Sigmoid colon (tissue), 7 donors: ENCODE measurements around the gene SPG7. TPM values are rescaled to one million over a fixed set of nuclear protein-coding genes. Genes with fewer than 3 reads are reported as not detected.

Source experiments
- DNase-seq: peaks from one replicate; pipeline ENCODE4 v3.0.0-alpha.2; 2019
- H3K27ac ChIP-seq, 4 donors: fragments of 200-600 bp; sonication (generic); one replicate each; pipeline ENCODE4 v1.5.1; 2016 to 2019; ENCODE audit warnings: mild to moderate bottlenecking in 1 of 4
- H3K27me3 ChIP-seq, 3 donors: fragments of 200-600 bp; sonication (generic); one replicate each; pipeline ENCODE4 v1.5.1; 2019; ENCODE audit warnings: mild to moderate bottlenecking in 1 of 3
- H3K36me3 ChIP-seq, 4 donors: fragments of 200-600 bp; sonication (generic); one replicate each; pipeline ENCODE4 v1.5.1; 2016 to 2019
- H3K4me1 ChIP-seq, 4 donors: fragments of 200-600 bp; sonication (generic); one replicate each; pipeline ENCODE4 v1.5.1; 2017 to 2019
- H3K4me3 ChIP-seq, 4 donors: fragments of 200-600 bp; sonication (generic); one replicate each; pipeline ENCODE4 v1.5.1; 2017 to 2019; ENCODE audit warnings: mild to moderate bottlenecking in 2 of 4, moderate library complexity in 1 of 4
- H3K9me3 ChIP-seq, 4 donors: fragments of 200-600 bp in 3 of 4; sonication (generic) in 3 of 4; one replicate each; pipeline versions ENCODE4 v1.5.1 to v1.6.1; 2013 to 2019
- EP300 ChIP-seq, 4 donors: sonication (generic); formaldehyde crosslinking; IDR thresholded peaks; one replicate each; pipeline ENCODE4 v1.6.1; 2017; ENCODE audit warnings: antibody characterized with exemption in 4 of 4
- POLR2A ChIP-seq, 2 donors: fragments of 450-650 bp; IDR thresholded peaks; one replicate each; pipeline ENCODE4 v1.6.1; 2016; ENCODE audit warnings: antibody characterized with exemption in 2 of 2, mild to moderate bottlenecking in 2 of 2, moderate library complexity in 2 of 2
- POLR2AphosphoS5 ChIP-seq, 4 donors: sonication (generic); formaldehyde crosslinking; IDR thresholded peaks; one replicate each; pipeline ENCODE4 v1.6.1; 2017; ENCODE audit warnings: antibody characterized with exemption in 4 of 4
- WGBS, 2 donors: extraction: QIAGEN DNeasy Blood & Tissue Kit; methylation state at CpG; one replicate each; pipeline ENCODE4 v1.1.7; 2013; 5-methylcytosine and 5-hydroxymethylcytosine counted together
- intact Hi-C: fragments of 100-400 bp; cut with DNase I; formaldehyde crosslinking; loops from one replicate; pipeline ENCODE4 v1.15.1; 2023
- polyA plus RNA-seq, 3 donors: library from polyadenylated mRNA; stranded (reverse); fragments of 200-250 nt; gene quantifications; one replicate each; pipeline ENCODE4 v1.2.3, GENCODE V29; 2013
- total RNA-seq, 4 donors: library from RNA; depleted of rRNA; stranded (reverse); fragments of >200 nt; gene quantifications; one replicate each; pipeline ENCODE4 v1.1.0, GENCODE V29; 2016
- TF ChIP-seq, protein P1 (sequence below), 4 experiments: fragments of 450-650 bp in 3 of 4; fragments of 200-600 bp in 1 of 4; IDR thresholded peaks; one replicate each; pipeline ENCODE4 v1.5.1; 2016 to 2019; ENCODE audit warnings: antibody characterized with exemption in 4 of 4, mild to moderate bottlenecking in 3 of 4, moderate library complexity in 2 of 4
- donor health status: healthy with polysubstance abuse.
- donor health status: Bipolar disorder and iron deficiency.
- donor health status: healthy.

SPG7 gene
- total and polyA plus RNA-seq, 7 donors, result 27.7 to 211 (median 75.3) TPM

GRCh38 chr16:89561142-89561883 lies 53.1 kb downstream of the SPG7 start:
- H3K9me3 ChIP-seq, result no peaks in the 10 kb centered on the region
- H3K27ac ChIP-seq, result peak overlapping the region; percentile 96 to 99 (median 98)
- peaks cover 0 to 52% (median 41%) of the 10 kb centered on the region in 4 donors for H3K4me1 ChIP-seq
- peaks cover 22 to 49% (median 29%) of the 10 kb centered on the region in 4 donors for H3K36me3 ChIP-seq
- DNase-seq, result no peak
- H3K4me3 ChIP-seq, result peak overlapping the region; percentile 75 to 88 (median 81)
- TF ChIP-seq POLR2A (IDR thresholded peaks at IDR 0.05), result no peak
- TF ChIP-seq POLR2AphosphoS5 (IDR thresholded peaks at IDR 0.05), result no peak
- TF ChIP-seq, protein P1, sequence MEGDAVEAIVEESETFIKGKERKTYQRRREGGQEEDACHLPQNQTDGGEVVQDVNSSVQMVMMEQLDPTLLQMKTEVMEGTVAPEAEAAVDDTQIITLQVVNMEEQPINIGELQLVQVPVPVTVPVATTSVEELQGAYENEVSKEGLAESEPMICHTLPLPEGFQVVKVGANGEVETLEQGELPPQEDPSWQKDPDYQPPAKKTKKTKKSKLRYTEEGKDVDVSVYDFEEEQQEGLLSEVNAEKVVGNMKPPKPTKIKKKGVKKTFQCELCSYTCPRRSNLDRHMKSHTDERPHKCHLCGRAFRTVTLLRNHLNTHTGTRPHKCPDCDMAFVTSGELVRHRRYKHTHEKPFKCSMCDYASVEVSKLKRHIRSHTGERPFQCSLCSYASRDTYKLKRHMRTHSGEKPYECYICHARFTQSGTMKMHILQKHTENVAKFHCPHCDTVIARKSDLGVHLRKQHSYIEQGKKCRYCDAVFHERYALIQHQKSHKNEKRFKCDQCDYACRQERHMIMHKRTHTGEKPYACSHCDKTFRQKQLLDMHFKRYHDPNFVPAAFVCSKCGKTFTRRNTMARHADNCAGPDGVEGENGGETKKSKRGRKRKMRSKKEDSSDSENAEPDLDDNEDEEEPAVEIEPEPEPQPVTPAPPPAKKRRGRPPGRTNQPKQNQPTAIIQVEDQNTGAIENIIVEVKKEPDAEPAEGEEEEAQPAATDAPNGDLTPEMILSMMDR (IDR thresholded peaks at IDR 0.05), result no peak
- TF ChIP-seq EP300 (IDR thresholded peaks at IDR 0.05), result no peak
- WGBS, 2 donors, result 2 to 4% methylated on average over 58 of the region's 58 CpGs
- H3K27me3 ChIP-seq, result no peaks in the 10 kb centered on the region
- intact Hi-C loops, result loop anchor here (2.0 to 5.0 kb wide), 3 partner anchors 69 to 321 kb away; partner anchors contain the start of genes ANKRD11, CHMP1A and SPATA33

- 17 to 53% methylated on average over 23 of the region's 23 CpGs for WGBS, 2 donors
- no peaks in the 10 kb centered on the region for H3K9me3 ChIP-seq
- intact Hi-C loops, result loop anchor here (2.0 to 5.0 kb wide), 3 partner anchors 70 to 321 kb away; partner anchors contain the start of genes ANKRD11, CHMP1A and SPATA33
- peaks cover 16 to 43% (median 28%) of the 10 kb centered on the region in 4 donors for H3K36me3 ChIP-seq
- H3K4me1 ChIP-seq, result peaks cover 0 to 53% (median 41%) of the 10 kb centered on the region in 4 donors
- peak overlapping the region in 3 of 4 donors; percentile 75 to 88 (median 85) for H3K4me3 ChIP-seq
- peak overlapping the region in 3 of 4 donors; percentile 97 to 99 (median 99) for H3K27ac ChIP-seq
- TF ChIP-seq, protein P1 (IDR thresholded peaks at IDR 0.05), result no peak
- TF ChIP-seq POLR2A (IDR thresholded peaks at IDR 0.05) (no peak), POLR2AphosphoS5 (IDR thresholded peaks at IDR 0.05) (no peak), EP300 (IDR thresholded peaks at IDR 0.05) (no peak)
- no peaks in the 10 kb centered on the region for H3K27me3 ChIP-seq
- DNase-seq, result no peak
These were observed 53.8 kb downstream of the SPG7 start for GRCh38 chr16:89561884-89562599.

GRCh38 chr16:89562939-89563338 lies 54.7 kb downstream of the SPG7 start:
- peaks cover 0 to 53% (median 41%) of the 10 kb centered on the region in 4 donors for H3K4me1 ChIP-seq
- no peak overlapping the region for H3K4me3 ChIP-seq
- no peaks in the 10 kb centered on the region for H3K9me3 ChIP-seq
- TF ChIP-seq POLR2A (IDR thresholded peaks at IDR 0.05) (no peak), POLR2AphosphoS5 (IDR thresholded peaks at IDR 0.05) (no peak), EP300 (IDR thresholded peaks at IDR 0.05) (no peak)
- TF ChIP-seq, protein P1 (IDR thresholded peaks at IDR 0.05), result no peak
- intact Hi-C loops, result loop anchor here (5.0 kb wide), 1 partner anchor 71 kb away; the partner anchor contains the start of gene ANKRD11
- no peaks in the 10 kb centered on the region for H3K27me3 ChIP-seq
- WGBS, 2 donors, result 44 to 80% methylated on average over 12 of the region's 12 CpGs
- H3K27ac ChIP-seq, result no peak overlapping the region
- peaks cover 16 to 39% (median 28%) of the 10 kb centered on the region in 4 donors for H3K36me3 ChIP-seq
- no peak for DNase-seq

DNA sequence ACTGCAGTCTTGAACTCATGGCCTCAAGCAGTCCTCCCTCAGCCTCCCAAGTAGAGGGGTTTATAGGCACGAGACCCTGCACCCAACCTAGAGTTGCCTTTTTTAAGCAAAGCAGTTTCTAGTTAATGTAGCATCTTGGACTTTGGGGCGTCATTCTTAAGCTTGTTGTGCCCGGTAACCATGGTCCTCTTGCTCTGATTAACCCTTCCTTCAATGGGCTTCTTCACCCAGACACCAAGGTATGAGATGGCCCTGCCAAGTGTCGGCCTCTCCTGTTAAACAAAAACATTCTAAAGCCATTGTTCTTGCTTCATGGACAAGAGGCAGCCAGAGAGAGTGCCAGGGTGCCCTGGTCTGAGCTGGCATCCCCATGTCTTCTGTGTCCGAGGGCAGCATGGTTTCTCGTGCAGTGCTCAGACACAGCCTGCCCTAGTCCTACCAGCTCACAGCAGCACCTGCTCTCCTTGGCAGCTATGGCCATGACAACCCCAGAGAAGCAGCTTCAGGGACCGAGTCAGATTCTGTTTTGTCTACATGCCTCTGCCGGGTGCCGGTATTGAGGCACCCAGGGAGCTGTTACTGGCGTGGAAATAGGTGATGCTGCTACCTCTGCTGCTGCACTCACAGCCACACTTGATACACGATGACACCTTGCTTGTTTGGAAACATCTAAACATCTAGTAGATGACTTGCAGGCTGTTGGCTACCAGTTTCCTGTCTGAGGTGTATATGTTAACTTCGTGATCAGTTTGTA lies 55.6 kb downstream of the SPG7 start:
- H3K27ac ChIP-seq, result no peak overlapping the region
- 43 to 72% methylated on average over 12 of the region's 12 CpGs for WGBS, 2 donors
- H3K27me3 ChIP-seq, result peaks cover 0 to 7% (median 0%) of the 10 kb centered on the region in 3 donors
- H3K4me3 ChIP-seq, result no peak overlapping the region
- intact Hi-C loops, result loop anchor here (5.0 kb wide), 1 partner anchor 72 kb away; the partner anchor contains the start of gene ANKRD11
- H3K9me3 ChIP-seq, result no peaks in the 10 kb centered on the region
- TF ChIP-seq, protein P1 (IDR thresholded peaks at IDR 0.05), result no peak
- TF ChIP-seq EP300 (IDR thresholded peaks at IDR 0.05), result no peak
- TF ChIP-seq POLR2A (IDR thresholded peaks at IDR 0.05), result no peak
- TF ChIP-seq POLR2AphosphoS5 (IDR thresholded peaks at IDR 0.05), result no peak
- no peak for DNase-seq
- peaks cover 16 to 39% (median 28%) of the 10 kb centered on the region in 4 donors for H3K36me3 ChIP-seq
- H3K4me1 ChIP-seq, result peaks cover 0 to 53% (median 41%) of the 10 kb centered on the region in 4 donors
